NCI-H526 (cell line): ENCODE measurements around the gene COX4I2.
A peak's percentile ranks its signal among the peaks of the same experiment; 100 is the strongest.
"Not testable (repeated sequence)": the region's sequence is repeated elsewhere in the genome, so short reads cannot be mapped to it uniquely, and the experiment has no call there.

Experiments used
- DNase-seq, 2 experiments: peaks; one replicate each; lab custom pipeline; 2025; lab: John Stamatoyannopoulos, UW

Gene COX4I2

GRCh38 chr20:31607640-31608250 is 30.0 kb upstream of the COX4I2 start:
- peak; percentile 29 to 62 for DNase-seq

GRCh38 chr20:31608251-31608945 is 29.3 kb upstream of the COX4I2 start:
- peak; percentile 94 to 99 for DNase-seq

GRCh38 chr20:31612271-31612640 is 25.5 kb upstream of the COX4I2 start:
- not testable (repeated sequence) for DNase-seq

- DNase-seq = no peak
Observed at GRCh38 chr20:31615416-31615815, 22.3 kb upstream of the COX4I2 start.

- DNase-seq = no peak
Observed at GRCh38 chr20:31617432-31618104, 20.1 kb upstream of the COX4I2 start.

GRCh38 chr20:31620246-31620645 is 17.5 kb upstream of the COX4I2 start:
- DNase-seq = no peak

- not testable (repeated sequence) for DNase-seq
Observed at GRCh38 chr20:31623123-31623505, 14.6 kb upstream of the COX4I2 start.

GRCh38 chr20:31626534-31626933 is 11.2 kb upstream of the COX4I2 start:
- DNase-seq = not testable (repeated sequence)

GRCh38 chr20:31628057-31628456 is 9.7 kb upstream of the COX4I2 start:
- DNase-seq = not testable (repeated sequence)

GRCh38 chr20:31630187-31630790 is 7.4 kb upstream of the COX4I2 start:
- DNase-seq = no peak

GRCh38 chr20:31632548-31633338 is 5.0 kb upstream of the COX4I2 start:
- no peak for DNase-seq

- no peak for DNase-seq
Observed at GRCh38 chr20:31633339-31633914, 4.3 kb upstream of the COX4I2 start.

GRCh38 chr20:31638317-31638716 is 605 bp downstream of the COX4I2 start:
- DNase-seq = no peak

GRCh38 chr20:31638816-31639215 is 1.1 kb downstream of the COX4I2 start:
- no peak for DNase-seq

GRCh38 chr20:31640259-31640658 is 2.5 kb downstream of the COX4I2 start:
- no peak for DNase-seq

- DNase-seq = no peak
Observed at GRCh38 chr20:31641391-31641790, 3.7 kb downstream of the COX4I2 start.

- DNase-seq = no peak
Observed at GRCh38 chr20:31642837-31643236, 5.1 kb downstream of the COX4I2 start.

- DNase-seq = no peak
Observed at GRCh38 chr20:31643522-31643921, 5.8 kb downstream of the COX4I2 start.

GRCh38 chr20:31644701-31645100 is 7.0 kb downstream of the COX4I2 start:
- DNase-seq = peak in 1 of 2 experiments; percentile 23

- DNase-seq = not testable (repeated sequence)
Observed at GRCh38 chr20:31648104-31648503, 10.4 kb downstream of the COX4I2 start.

- no peak for DNase-seq
Observed at GRCh38 chr20:31652917-31653396, 15.2 kb downstream of the COX4I2 start.
